HG03342 (cell line): ENCODE results near the gene DIAPH3.

Experiments
- ATAC-seq: cut with Tn5 transposase; IDR thresholded peaks from one replicate; pipeline ENCODE4 v1.9.1; 2021; ENCODE audit warnings: mild to moderate bottlenecking, moderate library complexity; ENCODE audit not compliant: unreplicated experiment

The DIAPH3 gene

GRCh38 chr13:59738921-59739320, 424.8 kb downstream of the DIAPH3 start:
- no peak for ATAC-seq

GRCh38 chr13:59734393-59734792, 429.3 kb downstream of the DIAPH3 start:
- ATAC-seq = peak; percentile 99

GRCh38 chr13:59733744-59734143, 430.0 kb downstream of the DIAPH3 start:
- ATAC-seq = no peak

- no peak for ATAC-seq
Observed at GRCh38 chr13:59730026-59730425, 433.7 kb downstream of the DIAPH3 start.

DNA sequence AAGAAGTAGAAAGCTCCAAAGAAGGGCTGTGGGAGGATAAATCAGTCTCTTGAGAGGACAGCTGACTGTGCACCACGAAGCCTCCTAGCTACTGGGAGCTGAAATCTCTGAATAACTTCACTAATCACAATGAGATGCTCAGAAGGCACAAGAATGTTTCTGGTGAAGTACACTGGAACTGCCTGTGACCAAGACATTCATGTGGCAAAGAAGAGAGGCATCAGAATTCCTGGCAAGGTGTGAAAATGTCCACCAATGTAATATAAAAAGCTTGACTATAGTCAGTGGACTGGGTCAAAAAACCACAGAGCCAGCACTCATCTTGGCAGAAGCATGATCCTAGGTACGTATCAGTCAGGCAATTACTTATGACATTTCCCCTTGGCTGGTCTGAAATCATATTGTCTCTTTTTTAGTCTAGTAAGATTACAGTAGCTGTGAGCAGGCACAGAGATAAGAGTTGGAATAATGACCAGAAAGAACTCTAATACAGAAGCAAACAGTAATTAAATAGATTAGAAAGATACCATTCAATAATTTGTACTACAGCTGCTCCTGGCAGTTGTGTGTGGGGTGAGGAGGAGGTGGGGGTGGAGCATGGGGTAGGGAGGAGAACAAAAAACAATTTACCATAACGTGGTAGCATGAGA, 434.7 kb downstream of the DIAPH3 start:
- ATAC-seq = no peak

- peak; percentile 47 for ATAC-seq
Observed at GRCh38 chr13:59721926-59722910, 441.5 kb downstream of the DIAPH3 start.

DNA sequence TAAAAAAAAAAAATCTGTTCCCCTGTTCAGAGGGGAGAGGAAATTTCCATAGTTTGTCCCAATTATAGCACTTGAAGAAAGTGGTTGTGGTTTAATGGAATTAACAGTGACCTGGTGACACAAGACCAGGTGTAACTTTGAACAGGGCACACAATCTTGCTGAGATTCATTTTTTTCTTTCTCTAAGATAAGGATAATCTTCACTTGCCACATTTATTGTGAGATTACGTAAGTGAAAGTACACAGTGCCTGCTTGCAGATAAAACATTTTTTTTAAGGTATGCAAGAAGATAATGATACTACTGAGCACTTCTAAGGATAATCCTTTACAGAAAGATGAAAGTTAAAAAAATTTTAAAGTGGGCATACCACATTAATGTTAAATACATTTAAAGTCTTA, 448.1 kb downstream of the DIAPH3 start:
- ATAC-seq = no peak

GRCh38 chr13:59710996-59711701, 452.6 kb downstream of the DIAPH3 start:
- no peak for ATAC-seq

GRCh38 chr13:59710416-59710815, 453.3 kb downstream of the DIAPH3 start:
- no peak for ATAC-seq

- ATAC-seq = peak; percentile 60
Observed at GRCh38 chr13:59706101-59706976, 457.4 kb downstream of the DIAPH3 start.

DNA sequence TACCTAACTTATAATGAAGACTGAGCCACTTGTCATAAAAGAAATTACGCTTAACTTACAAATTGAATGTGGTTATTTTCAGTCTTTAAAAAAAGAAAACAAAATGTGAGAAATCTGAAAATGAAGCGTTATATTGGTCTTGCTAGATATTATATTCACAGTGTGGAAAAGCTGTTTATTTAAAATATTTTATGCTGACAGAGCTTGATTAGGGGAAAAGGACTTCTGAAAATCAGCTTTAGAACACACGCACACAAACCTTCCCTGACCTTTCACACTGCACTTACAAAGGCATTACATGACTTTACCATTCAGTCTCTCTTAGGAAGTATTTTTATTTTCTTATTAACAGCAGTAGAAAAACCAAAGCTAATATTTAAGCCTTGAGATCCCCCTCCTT, 461.5 kb downstream of the DIAPH3 start:
- ATAC-seq = no peak

GRCh38 chr13:59701261-59701660, 462.5 kb downstream of the DIAPH3 start:
- ATAC-seq = no peak

GRCh38 chr13:59700281-59700680, 463.4 kb downstream of the DIAPH3 start:
- ATAC-seq = no peak

- ATAC-seq = no peak
Observed at GRCh38 chr13:59696271-59696670, 467.5 kb downstream of the DIAPH3 start.

GRCh38 chr13:59691501-59692066, 472.1 kb downstream of the DIAPH3 start:
- ATAC-seq = no peak

- no peak for ATAC-seq
Observed at GRCh38 chr13:59690857-59691500, 472.7 kb downstream of the DIAPH3 start.

DNA sequence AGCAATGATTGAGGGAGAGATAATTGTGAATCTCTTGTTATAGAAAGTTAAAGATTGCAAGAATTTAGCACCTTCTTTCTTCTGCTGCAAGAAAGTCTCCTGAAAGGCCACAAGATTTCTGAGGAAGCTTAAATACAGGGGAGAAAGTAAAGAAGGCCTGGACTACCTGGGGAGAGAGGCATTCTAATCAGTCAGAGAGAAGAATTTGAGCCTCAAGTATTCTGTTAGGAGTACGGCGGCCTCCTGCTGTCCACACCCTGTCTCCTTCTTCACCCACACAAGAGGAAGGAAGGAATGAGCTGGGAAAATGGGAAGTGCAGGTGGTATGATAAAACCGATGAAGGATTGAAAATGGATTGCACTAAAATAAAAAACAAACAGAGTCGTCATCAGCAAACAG, 474.7 kb downstream of the DIAPH3 start:
- no peak for ATAC-seq

DNA sequence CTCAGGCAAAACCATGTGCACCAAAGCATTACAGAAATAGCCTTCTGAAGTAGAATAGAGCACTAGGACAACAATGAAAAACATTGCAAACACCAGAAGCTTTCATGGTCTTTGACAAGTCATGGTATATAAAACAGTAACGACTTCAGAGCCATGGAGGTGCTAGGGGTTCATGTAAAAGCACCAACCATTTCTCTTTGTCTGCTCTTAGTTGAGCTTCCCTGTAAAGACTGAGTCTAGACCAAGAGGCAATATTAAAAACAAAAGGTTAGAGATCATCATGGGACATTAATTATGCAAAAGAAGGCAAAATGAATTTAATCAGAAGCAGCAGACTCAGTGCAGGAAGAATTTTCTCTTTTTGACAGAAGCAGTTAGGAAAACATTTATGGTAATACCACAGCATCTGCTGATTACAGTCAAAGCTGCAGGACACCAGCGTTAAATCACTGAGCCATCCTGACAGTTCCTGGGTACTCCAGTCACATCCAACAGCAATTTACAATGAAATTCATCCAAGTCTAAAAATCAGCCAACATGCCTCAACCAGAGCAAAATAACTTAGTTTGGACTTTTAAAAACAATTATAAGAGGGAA, 476.8 kb downstream of the DIAPH3 start:
- no peak for ATAC-seq

DNA sequence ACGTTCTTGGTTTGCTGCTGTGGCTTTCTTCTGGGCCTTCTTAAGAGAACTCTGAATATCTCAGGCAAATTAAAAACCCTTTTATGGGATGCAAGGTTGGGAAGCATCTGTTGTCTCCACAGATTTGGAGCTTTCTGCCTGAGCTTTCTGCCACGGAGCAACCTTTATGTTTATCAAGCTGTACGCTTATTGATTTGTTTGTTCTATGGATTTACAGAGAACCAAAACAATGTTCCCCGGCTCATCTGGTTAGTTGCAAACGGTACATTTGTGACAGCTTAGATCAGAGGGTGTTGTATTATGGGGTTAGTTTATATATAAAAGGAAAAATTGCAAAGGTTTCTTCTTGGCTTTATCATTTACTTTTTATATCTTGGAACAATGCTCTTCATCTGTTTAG, 479.6 kb downstream of the DIAPH3 start:
- no peak for ATAC-seq
